HG03060 (cell line): ENCODE results near the gene TBX4.

Source experiments
- ATAC-seq: cut with Tn5 transposase; IDR thresholded peaks from one replicate; pipeline ENCODE4 v1.9.1; 2021; ENCODE audit warnings: low read depth, moderate number of reproducible peaks; ENCODE audit not compliant: unreplicated experiment

The TBX4 gene

DNA sequence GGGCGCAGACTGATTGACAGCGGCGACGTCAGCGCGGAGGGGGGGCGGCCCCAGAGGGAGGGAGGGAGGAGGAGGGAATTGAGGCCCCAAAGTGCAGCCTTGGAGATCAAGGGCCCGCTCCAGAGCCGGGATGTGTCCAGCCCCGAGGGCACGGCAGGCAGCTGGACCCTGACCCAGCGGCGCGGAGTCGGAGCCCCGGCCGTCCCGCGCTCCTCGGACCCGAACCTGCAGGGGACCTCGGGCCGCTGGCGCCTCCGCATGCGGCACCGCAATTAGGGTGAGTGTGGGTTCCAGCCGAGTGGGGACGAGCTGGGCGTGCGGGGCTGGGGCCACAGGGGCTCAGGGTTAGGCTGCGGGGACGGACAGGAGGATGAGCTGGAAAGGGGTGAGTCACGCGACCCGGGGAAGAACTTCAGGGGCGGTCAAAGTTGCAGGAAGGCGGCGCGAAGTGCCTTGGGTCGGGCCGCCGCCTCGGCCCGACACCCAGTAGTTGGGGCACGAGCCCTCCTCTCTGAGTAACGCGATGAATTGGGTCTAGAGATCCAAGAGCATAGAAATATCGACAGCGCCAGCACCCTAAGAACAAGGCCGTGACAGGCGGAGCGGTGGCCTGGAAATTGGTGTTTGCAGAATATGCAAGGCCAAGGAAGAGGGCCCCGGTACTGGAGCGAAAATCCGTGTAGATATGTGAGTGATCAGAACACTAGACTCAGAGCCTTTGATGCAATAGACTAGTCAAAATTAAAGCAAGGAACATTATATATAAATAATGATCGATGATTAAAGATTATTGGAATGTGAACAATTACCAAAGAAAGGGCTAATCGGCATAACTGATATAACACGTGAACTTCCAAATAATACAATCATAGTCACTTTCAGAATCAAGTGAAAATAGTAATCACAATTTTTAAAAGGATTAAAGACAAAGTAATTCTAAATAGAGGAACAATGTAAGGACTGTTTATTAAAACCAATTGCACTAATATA is at the start of gene TBX4:
Gene TBX4, plus strand, starts transcription at position 122 of the 990 bp plus-strand sequence. CDS start 4,069 bp downstream, outside the sequence.
- ATAC-seq = no peak

DNA sequence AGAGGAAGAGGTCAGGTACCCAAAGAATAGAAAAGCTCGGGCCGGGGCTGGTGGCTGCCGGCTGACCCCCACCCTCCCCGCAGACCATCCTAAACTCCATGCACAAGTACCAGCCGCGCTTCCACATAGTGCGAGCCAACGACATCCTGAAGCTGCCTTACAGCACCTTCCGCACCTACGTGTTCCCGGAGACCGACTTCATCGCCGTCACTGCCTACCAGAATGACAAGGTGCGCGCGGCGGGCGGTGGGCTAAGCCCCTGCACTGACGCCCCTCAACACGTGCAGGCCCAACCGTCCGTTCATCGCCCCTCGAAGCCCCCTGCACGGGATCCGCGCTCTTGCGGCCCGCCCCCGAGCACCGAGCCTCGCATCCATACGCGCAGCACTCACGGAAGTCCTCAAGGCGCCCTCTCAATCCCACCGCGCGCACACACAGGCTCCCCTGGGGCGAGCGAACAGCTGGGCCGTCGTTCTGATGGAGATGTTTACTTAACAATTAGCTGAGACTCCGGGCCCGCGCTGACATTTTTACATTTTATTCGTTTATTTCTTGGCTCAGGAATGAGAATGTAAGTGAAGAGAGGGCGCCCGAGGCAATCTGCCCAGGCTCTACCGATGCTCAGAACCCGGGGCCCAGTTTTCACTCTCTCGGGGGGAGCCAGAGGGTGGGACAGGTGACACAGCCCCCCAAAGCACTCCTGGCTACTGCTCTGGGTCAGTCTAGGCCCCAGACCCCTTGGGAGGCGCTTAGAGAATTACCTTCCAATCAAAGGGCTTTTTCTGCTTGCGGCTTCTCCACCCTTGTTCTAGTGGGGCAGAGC is 49.0 kb upstream of the TBX4 start:
- no peak for ATAC-seq

- ATAC-seq = no peak
These were observed 48.2 kb upstream of the TBX4 start for GRCh38 chr17:61403801-61404662.

DNA sequence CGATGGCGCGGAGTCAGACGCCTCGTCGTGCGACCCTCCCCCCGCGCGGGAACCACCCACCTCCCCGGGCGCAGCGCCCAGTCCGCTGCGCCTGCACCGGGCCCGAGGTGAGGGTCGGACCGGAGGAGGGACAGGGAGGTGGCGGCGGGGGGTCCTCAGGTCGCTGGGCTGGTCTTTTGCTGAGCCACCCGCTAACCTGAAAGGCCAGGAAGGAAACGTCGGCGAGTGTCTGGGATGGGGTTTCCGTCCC is 47.6 kb upstream of the TBX4 start:
- no peak for ATAC-seq

GRCh38 chr17:61404913-61405685 is 47.1 kb upstream of the TBX4 start:
- ATAC-seq = no peak

DNA sequence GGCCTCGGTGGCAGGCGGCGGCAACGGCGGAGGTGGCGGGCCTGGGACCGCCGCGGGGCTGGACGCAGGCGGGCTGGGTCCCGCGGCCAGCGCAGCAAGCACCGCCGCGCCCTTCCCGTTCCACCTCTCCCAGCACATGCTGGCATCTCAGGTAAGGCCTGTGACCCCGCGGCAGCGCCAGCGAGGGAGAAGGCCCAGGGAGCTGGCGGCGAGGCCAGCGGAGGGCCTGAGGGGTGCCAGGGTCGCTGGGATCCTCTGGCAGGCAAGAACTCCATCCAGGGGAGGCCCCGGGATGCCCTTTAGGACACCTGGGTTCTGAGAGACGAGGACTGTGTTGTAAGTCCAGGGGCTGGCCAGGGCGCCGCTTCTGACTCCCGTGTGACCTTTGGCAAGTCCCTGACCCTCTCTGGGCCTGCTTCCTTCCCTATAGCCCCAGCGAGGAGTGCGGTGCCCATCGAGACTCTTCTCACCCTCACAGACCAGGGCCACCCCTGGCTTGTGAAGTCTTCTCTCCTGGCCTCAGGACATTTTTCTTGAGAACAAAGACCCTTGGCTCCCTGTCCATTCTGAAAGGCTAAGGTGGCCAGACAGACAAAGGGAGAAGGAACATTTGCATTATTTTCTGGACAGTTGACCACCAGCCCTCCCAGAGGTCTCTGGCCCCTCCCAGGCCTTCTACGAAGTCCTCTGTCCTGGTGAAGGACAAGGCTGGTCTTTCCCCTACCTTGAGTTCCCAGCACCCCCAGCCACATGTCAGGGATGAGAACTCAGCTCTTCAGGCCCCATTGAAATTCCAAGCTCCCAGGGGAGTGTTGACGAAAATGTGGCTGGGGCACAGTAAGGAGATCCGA is 46.3 kb upstream of the TBX4 start:
- no peak for ATAC-seq

GRCh38 chr17:61406537-61406845 is 45.7 kb upstream of the TBX4 start:
- ATAC-seq = no peak

DNA sequence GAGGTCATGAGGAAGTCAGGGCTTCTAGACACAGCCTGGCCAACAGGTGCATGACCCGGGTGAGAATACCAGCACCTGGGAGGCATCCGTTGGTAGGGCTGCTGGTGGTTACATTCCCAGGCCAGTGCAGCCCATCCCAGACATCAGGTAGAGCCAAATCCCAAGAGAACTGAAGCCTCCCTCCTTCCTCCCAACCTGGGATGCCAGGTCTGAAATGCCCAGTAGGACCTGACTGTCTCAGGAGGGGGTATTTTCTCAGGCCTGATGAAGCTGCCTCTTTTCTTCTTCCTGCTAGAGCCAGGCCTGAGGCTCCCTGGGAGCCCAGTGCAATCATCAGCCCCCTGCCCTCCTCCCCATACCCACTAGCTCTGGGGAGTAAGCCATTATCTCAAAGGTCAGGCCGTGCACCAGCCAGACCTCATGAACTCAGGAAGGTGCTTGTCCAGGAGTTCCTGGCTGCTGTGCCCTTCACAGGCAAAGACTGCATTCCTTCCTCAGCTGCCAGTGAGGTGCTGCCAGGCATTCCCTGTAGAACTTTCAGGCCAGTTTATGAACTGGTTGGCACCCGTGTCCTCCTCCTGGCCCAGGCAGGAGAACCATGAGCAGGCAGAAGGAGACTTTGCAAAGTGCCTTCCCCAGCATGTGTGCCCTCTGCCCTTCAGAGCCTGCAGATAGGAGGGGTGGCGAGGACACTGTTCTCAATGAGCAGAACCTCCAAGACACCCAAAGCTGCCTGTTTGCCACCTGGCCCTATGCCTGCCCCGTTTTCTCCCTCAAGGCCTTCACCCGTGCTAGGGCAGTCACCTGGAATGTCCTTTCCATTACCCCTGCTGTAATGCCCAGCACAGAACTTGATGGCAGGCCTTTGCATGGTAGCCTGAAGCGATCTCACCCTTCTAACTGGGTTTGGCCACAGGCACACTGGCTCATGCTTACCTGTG is 45.0 kb upstream of the TBX4 start:
- ATAC-seq = no peak

DNA sequence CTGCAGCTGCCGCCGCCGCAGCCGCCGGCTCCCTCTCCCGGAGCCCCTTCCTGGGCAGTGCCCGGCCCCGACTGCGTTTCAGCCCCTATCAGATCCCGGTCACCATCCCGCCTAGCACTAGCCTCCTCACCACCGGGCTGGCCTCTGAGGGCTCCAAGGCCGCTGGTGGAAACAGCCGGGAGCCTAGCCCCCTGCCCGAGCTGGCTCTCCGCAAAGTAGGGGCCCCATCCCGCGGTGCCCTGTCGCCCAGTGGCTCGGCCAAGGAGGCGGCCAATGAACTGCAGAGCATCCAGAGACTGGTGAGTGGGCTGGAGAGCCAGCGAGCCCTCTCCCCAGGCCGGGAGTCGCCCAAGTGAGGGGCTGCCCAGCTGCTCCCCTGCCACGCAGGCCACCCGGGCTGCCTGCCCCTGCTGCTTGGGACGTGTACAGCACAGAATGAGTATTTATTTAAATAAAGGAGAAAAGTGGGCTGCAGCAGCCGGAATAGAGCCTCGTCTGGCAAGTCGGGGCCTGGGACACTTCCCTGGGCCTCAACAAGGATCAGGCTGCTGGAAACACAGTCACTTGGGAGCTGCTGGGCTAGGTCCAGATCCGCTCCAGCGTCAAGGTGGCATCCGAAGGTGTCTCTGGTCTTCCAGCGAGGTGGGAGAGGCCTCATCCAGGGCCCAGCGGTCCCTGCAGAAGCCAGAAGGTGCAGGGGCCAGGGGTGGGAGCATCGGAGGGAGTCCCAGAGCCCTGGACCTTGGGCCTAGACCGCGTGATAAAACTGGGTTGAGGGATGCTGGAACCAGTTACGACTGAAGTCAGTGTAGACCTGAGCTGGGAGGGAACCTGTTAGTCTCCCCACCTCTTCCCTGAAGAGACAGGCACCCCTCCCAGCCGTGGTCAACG is 43.8 kb upstream of the TBX4 start:
- ATAC-seq = no peak

DNA sequence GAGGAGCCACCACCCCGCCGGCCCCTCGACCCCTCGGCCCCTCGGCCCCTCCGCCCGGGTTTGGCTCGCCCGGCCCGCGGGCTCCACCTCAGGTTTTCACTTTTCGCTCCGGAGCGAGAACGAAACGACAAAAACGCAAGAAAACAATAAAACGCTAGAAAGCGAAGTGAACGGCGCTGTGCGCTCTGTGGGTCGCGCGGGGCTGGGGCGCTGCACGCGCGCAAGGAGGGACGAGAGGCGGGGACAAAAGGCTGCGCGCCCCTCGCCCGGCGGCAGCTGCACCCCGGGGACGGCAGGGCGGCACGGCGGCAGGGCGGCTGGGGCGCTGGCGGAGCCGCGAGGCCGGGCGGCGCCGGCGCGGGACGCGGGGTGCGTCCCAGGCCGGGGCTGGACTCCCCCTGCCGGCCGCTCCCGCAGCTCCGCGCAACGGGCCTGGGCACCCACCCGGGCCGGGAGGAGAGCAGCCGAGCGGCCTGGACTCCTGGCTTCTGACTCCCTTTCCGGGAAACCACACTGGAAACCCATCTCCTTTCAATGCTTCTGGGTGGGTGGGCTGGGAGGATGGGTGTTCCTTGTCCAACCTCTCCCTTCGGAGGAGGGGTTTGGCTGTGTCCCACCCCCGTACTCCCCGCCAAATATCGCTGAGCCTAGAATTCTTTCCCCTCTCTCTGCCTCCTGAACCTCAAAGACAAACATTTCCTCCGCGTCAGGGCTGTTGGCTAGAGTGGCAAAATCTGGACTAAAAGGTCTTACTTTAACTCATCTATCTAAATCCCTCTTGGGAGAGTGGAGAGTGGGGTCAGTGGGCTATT is 42.7 kb upstream of the TBX4 start:
- no peak for ATAC-seq

DNA sequence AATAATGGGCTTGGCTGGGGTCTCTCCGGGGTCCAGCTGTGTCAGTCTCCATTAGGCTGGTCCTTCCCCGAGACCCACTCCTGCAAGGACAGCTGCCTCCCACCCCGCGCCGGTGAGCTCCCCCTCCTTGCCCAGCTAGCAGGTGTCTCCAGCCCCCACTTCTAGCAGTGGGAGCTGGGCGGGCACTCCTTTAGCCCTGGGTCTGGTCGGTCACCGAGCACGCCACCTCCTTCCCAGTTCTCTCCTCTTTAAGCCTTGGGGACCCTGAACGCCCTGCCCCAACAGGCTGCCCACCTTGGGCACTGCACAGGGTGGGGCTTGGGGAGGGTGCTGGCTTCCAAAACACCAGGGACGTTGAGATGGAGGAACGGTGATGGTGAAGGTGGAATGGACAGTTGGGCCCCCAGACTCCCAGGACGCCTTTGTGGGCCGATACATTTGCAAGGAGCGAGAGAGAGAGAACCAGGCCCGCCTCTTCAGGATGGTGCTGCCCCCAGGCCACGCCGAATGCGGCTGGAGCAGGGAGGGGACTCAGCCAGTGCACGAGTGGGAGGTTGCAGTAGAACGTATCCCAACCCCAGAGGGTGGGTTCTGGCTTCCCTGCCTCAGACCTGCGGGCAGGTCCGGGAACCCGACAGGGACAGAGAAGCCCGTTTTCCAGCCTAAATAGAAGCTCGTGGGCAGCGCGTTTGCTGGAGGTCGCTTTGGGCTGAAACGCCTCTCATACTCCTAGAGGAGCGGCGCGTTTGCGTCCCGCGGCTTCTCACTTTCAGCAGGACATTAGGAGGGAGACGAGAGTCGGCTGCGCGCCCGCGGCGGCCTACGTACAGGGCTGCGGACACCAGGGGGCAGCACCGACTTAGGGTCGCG is 41.8 kb upstream of the TBX4 start:
- no peak for ATAC-seq

- no peak for ATAC-seq
These were observed 41.3 kb upstream of the TBX4 start for GRCh38 chr17:61411011-61411260.

GRCh38 chr17:61411261-61412142 is 40.7 kb upstream of the TBX4 start:
- ATAC-seq = no peak

GRCh38 chr17:61412143-61412859 is 39.9 kb upstream of the TBX4 start:
- peak; percentile 49 for ATAC-seq
